GM23338 (cell line): ENCODE measurements around the gene CDH18.

Source experiments
- CTCF ChIP-seq, 2 experiments: fragments of 200-600 bp in 1 of 2; sonication (generic) in 1 of 2; conservative IDR thresholded peaks; 2 replicates each; pipeline versions ENCODE4 v1.5.1 to v1.6.1; 2016 to 2017; ENCODE audit warnings: antibody characterized with exemption in 2 of 2, low read depth in 2 of 2, mild to moderate bottlenecking in 2 of 2, moderate library complexity in 1 of 2
- EZH2 ChIP-seq: fragments of 200-600 bp; sonication (generic); IDR thresholded peaks from one replicate; pipeline ENCODE4 v1.8.0; 2017; ENCODE audit warnings: antibody characterized with exemption, mild to moderate bottlenecking, low read depth; ENCODE audit not compliant: unreplicated experiment
- EZH2phosphoT487 ChIP-seq: fragments of 200-600 bp; sonication (generic); IDR thresholded peaks from one replicate; pipeline ENCODE4 v1.8.1; 2018; ENCODE audit warnings: antibody characterized with exemption; ENCODE audit not compliant: unreplicated experiment
- JUNB ChIP-seq: IDR thresholded peaks from one replicate; pipeline ENCODE4 v1.6.1; 2016; ENCODE audit warnings: antibody characterized with exemption; ENCODE audit not compliant: unreplicated experiment
- POLR2AphosphoS5 ChIP-seq: IDR thresholded peaks from 2 replicates; pipeline ENCODE4 v1.6.1; 2016; ENCODE audit warnings: antibody characterized with exemption, low read depth
- ZNF114 ChIP-seq: fragments of 250-450 bp; sonication (Bioruptor Pico); IDR thresholded peaks from 2 replicates; pipeline ENCODE4 v1.5.0; 2020; ENCODE audit warnings: mild to moderate bottlenecking, moderate library complexity
- TF ChIP-seq, protein P1 (sequence below): IDR thresholded peaks from one replicate; pipeline ENCODE4 v1.6.1; 2018; ENCODE audit warnings: antibody characterized with exemption; ENCODE audit not compliant: unreplicated experiment

DNA sequence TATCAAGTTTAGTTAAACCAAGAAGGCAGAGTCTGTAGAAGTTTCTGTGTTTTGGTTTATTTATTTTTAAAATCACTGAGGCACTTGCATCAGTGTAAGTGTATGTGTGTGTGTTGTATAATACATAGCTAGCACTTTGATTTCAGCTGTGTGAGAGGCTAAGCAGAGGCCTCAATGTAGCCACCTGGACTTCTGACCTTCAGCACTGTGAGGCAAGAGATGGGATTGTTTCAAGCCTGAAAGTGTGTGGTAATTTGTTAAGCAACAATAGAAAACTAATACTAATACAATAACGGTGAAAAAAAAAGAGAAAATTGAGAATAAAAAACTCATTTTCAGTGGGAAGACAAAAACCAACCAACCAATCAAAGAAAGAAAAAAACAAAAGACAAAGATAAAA is 327.3 kb downstream of the CDH18 start:
- TF ChIP-seq EZH2 = no peak
- TF ChIP-seq, protein P1, sequence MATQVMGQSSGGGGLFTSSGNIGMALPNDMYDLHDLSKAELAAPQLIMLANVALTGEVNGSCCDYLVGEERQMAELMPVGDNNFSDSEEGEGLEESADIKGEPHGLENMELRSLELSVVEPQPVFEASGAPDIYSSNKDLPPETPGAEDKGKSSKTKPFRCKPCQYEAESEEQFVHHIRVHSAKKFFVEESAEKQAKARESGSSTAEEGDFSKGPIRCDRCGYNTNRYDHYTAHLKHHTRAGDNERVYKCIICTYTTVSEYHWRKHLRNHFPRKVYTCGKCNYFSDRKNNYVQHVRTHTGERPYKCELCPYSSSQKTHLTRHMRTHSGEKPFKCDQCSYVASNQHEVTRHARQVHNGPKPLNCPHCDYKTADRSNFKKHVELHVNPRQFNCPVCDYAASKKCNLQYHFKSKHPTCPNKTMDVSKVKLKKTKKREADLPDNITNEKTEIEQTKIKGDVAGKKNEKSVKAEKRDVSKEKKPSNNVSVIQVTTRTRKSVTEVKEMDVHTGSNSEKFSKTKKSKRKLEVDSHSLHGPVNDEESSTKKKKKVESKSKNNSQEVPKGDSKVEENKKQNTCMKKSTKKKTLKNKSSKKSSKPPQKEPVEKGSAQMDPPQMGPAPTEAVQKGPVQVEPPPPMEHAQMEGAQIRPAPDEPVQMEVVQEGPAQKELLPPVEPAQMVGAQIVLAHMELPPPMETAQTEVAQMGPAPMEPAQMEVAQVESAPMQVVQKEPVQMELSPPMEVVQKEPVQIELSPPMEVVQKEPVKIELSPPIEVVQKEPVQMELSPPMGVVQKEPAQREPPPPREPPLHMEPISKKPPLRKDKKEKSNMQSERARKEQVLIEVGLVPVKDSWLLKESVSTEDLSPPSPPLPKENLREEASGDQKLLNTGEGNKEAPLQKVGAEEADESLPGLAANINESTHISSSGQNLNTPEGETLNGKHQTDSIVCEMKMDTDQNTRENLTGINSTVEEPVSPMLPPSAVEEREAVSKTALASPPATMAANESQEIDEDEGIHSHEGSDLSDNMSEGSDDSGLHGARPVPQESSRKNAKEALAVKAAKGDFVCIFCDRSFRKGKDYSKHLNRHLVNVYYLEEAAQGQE = no peak
- no peak for TF ChIP-seq CTCF (conservative IDR thresholded peaks at IDR 0.05; ENCODE audit: low read depth in 2 of 2)
- TF ChIP-seq JUNB = no peak
- TF ChIP-seq POLR2AphosphoS5 = no peak
- no peak for TF ChIP-seq EZH2phosphoT487
- no peak for TF ChIP-seq ZNF114
